DOHH2 (cell line): ENCODE measurements around the gene SYAP1.
"Not testable (repeated sequence)": the region's sequence is repeated elsewhere in the genome, so short reads cannot be mapped to it uniquely, and the experiment has no call there.

ENCODE experiments used
- H3F3A ChIP-seq: fragments of 200-600 bp; sonication (generic), shearing (Covaris generic); 2 replicates; pipeline ENCODE4 v1.6.0; 2016; ENCODE audit warnings: antibody characterized with exemption, mild to moderate bottlenecking; ENCODE audit not compliant: control insufficient read depth, insufficient read depth
- H3K27ac ChIP-seq: fragments of 200-600 bp; sonication (generic); 2 replicates; pipeline ENCODE4 v1.5.1; 2014; ENCODE audit warnings: low read depth, mild to moderate bottlenecking, low read length, moderate library complexity
- H3K27me3 ChIP-seq: fragments of 200-600 bp; sonication (generic); 2 replicates; pipeline ENCODE4 v1.6.1; 2014; ENCODE audit warnings: mild to moderate bottlenecking, low read length, mixed read lengths; ENCODE audit not compliant: control insufficient read depth
- H3K36me3 ChIP-seq: fragments of 200-600 bp; sonication (generic); 2 replicates; pipeline ENCODE4 v1.6.1; 2014; ENCODE audit warnings: mild to moderate bottlenecking, low read length, moderate library complexity, mixed read lengths; ENCODE audit not compliant: control insufficient read depth
- H3K4me1 ChIP-seq: fragments of 200-600 bp; sonication (generic); 2 replicates; pipeline ENCODE4 v1.6.1; 2014; ENCODE audit warnings: mild to moderate bottlenecking, low read length, mixed read lengths; ENCODE audit not compliant: control insufficient read depth
- H3K4me2 ChIP-seq: fragments of 200-600 bp; sonication (generic); 2 replicates; pipeline ENCODE4 v1.6.0; 2014; ENCODE audit warnings: mild to moderate bottlenecking, low read length, moderate library complexity
- H3K4me3 ChIP-seq: fragments of 200-600 bp; sonication (generic); 2 replicates; pipeline ENCODE4 v1.5.1; 2014; ENCODE audit warnings: mild to moderate bottlenecking, low read length, mixed read lengths
- H3K79me2 ChIP-seq: fragments of 200-600 bp; sonication (generic); 2 replicates; pipeline ENCODE4 v1.6.1; 2014; ENCODE audit warnings: mild to moderate bottlenecking, low read length, mixed read lengths; ENCODE audit not compliant: control insufficient read depth
- H3K9me2 ChIP-seq: fragments of 200-600 bp; sonication (generic); replicated peaks from 2 replicates; pipeline ENCODE4 v1.6.1; 2014; ENCODE audit warnings: mild to moderate bottlenecking, low read length, mixed read lengths; ENCODE audit not compliant: control insufficient read depth
- H3K9me3 ChIP-seq: fragments of 200-600 bp; sonication (generic); 2 replicates; pipeline ENCODE4 v1.6.1; 2014; ENCODE audit warnings: antibody characterized with exemption, low read length, mixed read lengths; ENCODE audit not compliant: control insufficient read depth, insufficient read depth
- H4K20me1 ChIP-seq: fragments of 200-600 bp; sonication (generic); 2 replicates; pipeline ENCODE4 v1.6.0; 2014; ENCODE audit warnings: low read depth, mild to moderate bottlenecking, antibody characterized with exemption, low read length, moderate library complexity; ENCODE audit not compliant: control insufficient read depth, insufficient read depth
- CTCF ChIP-seq: fragments of 200-600 bp; sonication (generic); IDR thresholded peaks from one replicate; pipeline ENCODE4 v1.5.1; 2014; ENCODE audit warnings: antibody characterized with exemption, mild to moderate bottlenecking, low read depth, low read length; ENCODE audit not compliant: poor library complexity, severe bottlenecking
- EZH2phosphoT487 ChIP-seq: fragments of 200-600 bp; sonication (generic); IDR thresholded peaks from 2 replicates; pipeline ENCODE4 v1.6.1; 2017; ENCODE audit warnings: borderline replicate concordance, mild to moderate bottlenecking, antibody characterized with exemption, low read length, moderate library complexity, mixed read lengths

SYAP1 gene

GRCh38 chrX:16748425-16748824 is 29.0 kb downstream of the SYAP1 start:
- peaks cover 39% of the 10 kb centered on the region for H3K36me3 ChIP-seq
- no peak for TF ChIP-seq CTCF
- TF ChIP-seq EZH2phosphoT487, result no peak

GRCh38 chrX:16750136-16750535 is 30.7 kb downstream of the SYAP1 start:
- no peak overlapping the region for H3K4me3 ChIP-seq
- peaks cover 29% of the 10 kb centered on the region for H3K36me3 ChIP-seq
- H4K20me1 ChIP-seq, result no peaks in the 10 kb centered on the region
- no peaks in the 10 kb centered on the region for H3K27me3 ChIP-seq
- no peak for TF ChIP-seq CTCF
- TF ChIP-seq EZH2phosphoT487, result no peak
- H3K9me2 ChIP-seq, result no peaks in the 10 kb centered on the region
- no peak overlapping the region for H3K27ac ChIP-seq
- H3K9me3 ChIP-seq, result no peaks in the 10 kb centered on the region
- H3F3A ChIP-seq, result no peaks in the 10 kb centered on the region
- no peak overlapping the region for H3K4me2 ChIP-seq
- no peaks in the 10 kb centered on the region for H3K4me1 ChIP-seq
- no peaks in the 10 kb centered on the region for H3K79me2 ChIP-seq

More at GRCh38 chrX:16748425-16748824, 29.0 kb downstream of the SYAP1 start:
- no peak overlapping the region for H3K4me3 ChIP-seq
- no peaks in the 10 kb centered on the region for H3K27me3 ChIP-seq
- no peak overlapping the region for H3K27ac ChIP-seq
- no peaks in the 10 kb centered on the region for H3K9me3 ChIP-seq
- H3K4me2 ChIP-seq, result no peak overlapping the region
- H3K4me1 ChIP-seq, result no peaks in the 10 kb centered on the region
- H4K20me1 ChIP-seq, result no peaks in the 10 kb centered on the region
- no peaks in the 10 kb centered on the region for H3F3A ChIP-seq
- H3K9me2 ChIP-seq, result no peaks in the 10 kb centered on the region
- H3K79me2 ChIP-seq, result no peaks in the 10 kb centered on the region

GRCh38 chrX:16754019-16754418 is 34.6 kb downstream of the SYAP1 start:
- no peak overlapping the region for H3K4me3 ChIP-seq
- no peaks in the 10 kb centered on the region for H3K9me3 ChIP-seq
- H3K27me3 ChIP-seq, result no peaks in the 10 kb centered on the region
- H3K79me2 ChIP-seq, result no peaks in the 10 kb centered on the region
- H3K27ac ChIP-seq, result no peak overlapping the region
- H3K9me2 ChIP-seq, result no peaks in the 10 kb centered on the region
- H3K36me3 ChIP-seq, result peaks cover 30% of the 10 kb centered on the region
- TF ChIP-seq EZH2phosphoT487 (no peak), CTCF (no peak)
- no peaks in the 10 kb centered on the region for H3K4me1 ChIP-seq
- no peak overlapping the region for H3K4me2 ChIP-seq
- H3F3A ChIP-seq, result no peaks in the 10 kb centered on the region
- no peaks in the 10 kb centered on the region for H4K20me1 ChIP-seq

- Histone ChIP-seq H3K9me3 (no peaks in the 10 kb centered on the region), H3F3A (no peaks in the 10 kb centered on the region), H3K4me3 (no peak overlapping the region), H3K27ac (no peak overlapping the region), H3K4me2 (no peak overlapping the region), H3K27me3 (no peaks in the 10 kb centered on the region), H3K36me3 (peaks cover 36% of the 10 kb centered on the region), H4K20me1 (no peaks in the 10 kb centered on the region), H3K9me2 (no peaks in the 10 kb centered on the region), H3K79me2 (no peaks in the 10 kb centered on the region), H3K4me1 (no peaks in the 10 kb centered on the region)
- TF ChIP-seq EZH2phosphoT487 (no peak), CTCF (no peak)
These were observed 37.3 kb downstream of the SYAP1 start for GRCh38 chrX:16756724-16757123.

GRCh38 chrX:16761500-16761899 is 42.1 kb downstream of the SYAP1 start:
- not testable (repeated sequence) for H3K9me2 ChIP-seq, H3K27me3 ChIP-seq, H3K4me3 ChIP-seq, H3K9me3 ChIP-seq, H3K27ac ChIP-seq, H4K20me1 ChIP-seq, H3F3A ChIP-seq, H3K4me1 ChIP-seq, H3K79me2 ChIP-seq, H3K4me2 ChIP-seq
- peaks cover 20% of the 10 kb centered on the region for H3K36me3 ChIP-seq
